Purkinje cell (primary cell): Measurements from ENCODE around the gene SRA1. TPM values are rescaled to one million over a fixed set of nuclear protein-coding genes. Genes with fewer than 3 reads are reported as not detected.

Experiments used
- polyA plus RNA-seq: library from polyadenylated mRNA; unstranded; fragments of >200 nt; fragmentation: Nextera tagmentation; gene quantifications from 2 replicates; pipeline ENCODE4 v1.2.1, GENCODE V29; 2014

SRA1 gene
- polyA plus RNA-seq, result 50.0 and 58.4 TPM in 2 replicates

DNA sequence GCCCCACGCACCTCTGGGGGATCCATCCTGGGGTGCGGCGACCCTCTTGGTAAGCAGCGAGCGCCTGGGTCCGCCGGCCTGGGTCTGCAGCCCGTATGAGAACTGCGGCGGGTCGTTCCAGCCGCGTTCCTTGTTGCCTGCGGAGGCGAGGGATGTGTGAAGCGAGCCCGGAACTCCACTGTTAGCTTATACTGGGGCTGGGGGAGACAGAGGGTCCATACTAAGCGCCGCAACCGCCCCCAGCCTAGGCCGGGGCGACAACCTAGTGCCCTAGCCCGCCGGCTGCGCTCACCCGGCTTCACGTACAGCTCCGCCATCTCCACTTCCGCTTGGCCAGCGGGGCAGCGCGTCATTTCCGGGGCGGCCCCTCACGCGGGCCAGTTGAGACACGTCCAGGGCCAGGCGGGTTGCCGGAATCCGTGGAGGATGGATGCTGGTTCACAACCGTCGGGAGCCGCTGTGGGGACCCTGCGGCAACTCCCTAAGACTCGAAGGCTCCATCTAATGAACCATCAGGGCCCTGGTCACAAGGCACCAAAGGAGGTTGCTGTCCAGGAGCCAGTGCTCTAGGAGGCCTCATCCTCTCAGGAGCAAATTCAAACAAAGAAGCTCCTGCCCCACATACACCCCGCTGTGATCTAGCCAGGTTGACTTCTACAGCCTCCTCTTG lies at the start of gene SRA1:
Gene SRA1, minus strand, starts transcription at position 338 of the 670 bp plus-strand sequence. Its CDS starts 21 bp downstream, at position 317.

GRCh38 chr5:140564196-140565023 lies 7.1 kb upstream of the SRA1 start, which contains the start of the genes APBB3 and SLC35A4:
APBB3 (minus strand) TSS chr5:140564598; CDS start chr5:140564245, 353 bp downstream.
SLC35A4 (plus strand) TSS chr5:140564828; CDS start chr5:140567170, 2,342 bp downstream.

GRCh38 chr5:140547508-140548299 lies 9.6 kb downstream of the SRA1 start, which contains the start of gene EIF4EBP3:
EIF4EBP3 (plus strand) TSS chr5:140547662; CDS start chr5:140547738, 76 bp downstream.

Other genes with a start within 250 kb of the SRA1 start
- gene HBEGF, start 210.9 kb downstream of the SRA1 start, polyA plus RNA-seq, result 4.3 and 4.9 TPM in 2 replicates
- 0.11 TPM in 1 of 2 replicates, not detected in the other for gene SLC4A9, start 197.3 kb downstream of the SRA1 start, polyA plus RNA-seq
- gene ANKHD1, start 155.6 kb downstream of the SRA1 start, polyA plus RNA-seq, result 42.8 TPM in 2 replicates
- gene EIF4EBP3, start 9.8 kb downstream of the SRA1 start, polyA plus RNA-seq, result 5.5 and 7.7 TPM in 2 replicates
- 15.8 and 19.0 TPM in 2 replicates for gene APBB3, start 7.1 kb upstream of the SRA1 start, polyA plus RNA-seq
- 8.9 and 9.9 TPM in 2 replicates for gene SLC35A4, start 7.4 kb upstream of the SRA1 start, polyA plus RNA-seq
- 3.2 and 5.5 TPM in 2 replicates for gene CD14, start 75.7 kb upstream of the SRA1 start, polyA plus RNA-seq
- 0.35 TPM in 1 of 2 replicates, not detected in the other for gene TMCO6, start 82.0 kb upstream of the SRA1 start, polyA plus RNA-seq
- gene NDUFA2, start 90.2 kb upstream of the SRA1 start, polyA plus RNA-seq, result 580 and 589 TPM in 2 replicates
- 95.1 and 132 TPM in 2 replicates for gene IK, start 90.4 kb upstream of the SRA1 start, polyA plus RNA-seq
- 5.1 and 5.7 TPM in 2 replicates for gene WDR55, start 107.4 kb upstream of the SRA1 start, polyA plus RNA-seq
- not detected in 2 replicates for gene DND1, start 116.1 kb upstream of the SRA1 start, polyA plus RNA-seq
- gene HARS1, start 133.9 kb upstream of the SRA1 start, polyA plus RNA-seq, result 68.3 and 76.9 TPM in 2 replicates
- gene HARS2, start 134.0 kb upstream of the SRA1 start, polyA plus RNA-seq, result 9.2 and 12.1 TPM in 2 replicates
- gene ZMAT2, start 143.0 kb upstream of the SRA1 start, polyA plus RNA-seq, result 44.8 and 45.9 TPM in 2 replicates
- gene PCDHA1, start 228.7 kb upstream of the SRA1 start, polyA plus RNA-seq, result 5.3 and 10.1 TPM in 2 replicates
- not detected in 2 replicates for gene PCDHA2, start 237.4 kb upstream of the SRA1 start, polyA plus RNA-seq
- gene PCDHA3, start 243.6 kb upstream of the SRA1 start, polyA plus RNA-seq, result 3.8 TPM in 1 of 2 replicates, not detected in the other
- 0.62 and 10.7 TPM in 2 replicates for gene PCDHA4, start 249.6 kb upstream of the SRA1 start, polyA plus RNA-seq